DMS114 treated with DMSO at 0.1 percent for 48 hours (cell line): ENCODE measurements around the gene PNKP.
A peak's percentile ranks its signal among the peaks of the same experiment; 100 is the strongest.

Experiments used
- DNase-seq: peaks from one replicate; lab custom pipeline; 2025; ENCODE audit not compliant: unreplicated experiment; lab: John Stamatoyannopoulos, UW

PNKP gene

GRCh38 chr19:49860336-49861102 is 6.9 kb downstream of the PNKP start:
- DNase-seq: no peak

DNA sequence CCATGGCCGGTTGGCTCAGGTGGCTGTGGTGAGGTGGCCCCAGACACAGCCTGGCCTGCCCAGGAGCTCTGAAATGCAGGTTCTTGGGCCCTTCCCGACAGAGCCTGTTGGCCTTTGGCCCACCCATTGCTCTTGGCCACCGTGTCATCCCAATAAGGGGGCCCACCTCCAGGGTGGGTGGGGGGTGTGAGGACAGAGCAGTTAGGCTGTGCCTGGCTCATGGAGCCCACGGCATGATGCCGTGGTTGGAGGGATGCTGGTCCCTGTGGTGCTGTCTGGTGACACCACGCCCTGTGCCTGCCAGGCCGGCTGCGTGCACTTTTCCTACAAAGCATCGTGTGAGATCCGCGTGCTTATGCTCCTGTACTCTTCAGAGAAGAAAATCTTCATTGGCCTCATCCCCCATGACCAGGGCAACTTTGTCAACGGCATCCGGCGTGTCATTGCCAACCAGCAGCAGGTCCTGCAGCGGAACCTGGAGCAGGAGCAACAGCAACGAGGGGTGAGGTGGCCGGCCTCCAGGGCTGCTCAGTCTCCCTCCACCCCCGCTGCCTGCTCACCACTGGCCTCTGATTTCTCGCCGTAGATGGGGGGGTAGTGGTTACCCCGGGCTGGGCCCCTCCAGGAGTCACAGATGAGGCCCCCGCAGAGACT is 7.6 kb downstream of the PNKP start:
- DNase-seq: no peak

DNA sequence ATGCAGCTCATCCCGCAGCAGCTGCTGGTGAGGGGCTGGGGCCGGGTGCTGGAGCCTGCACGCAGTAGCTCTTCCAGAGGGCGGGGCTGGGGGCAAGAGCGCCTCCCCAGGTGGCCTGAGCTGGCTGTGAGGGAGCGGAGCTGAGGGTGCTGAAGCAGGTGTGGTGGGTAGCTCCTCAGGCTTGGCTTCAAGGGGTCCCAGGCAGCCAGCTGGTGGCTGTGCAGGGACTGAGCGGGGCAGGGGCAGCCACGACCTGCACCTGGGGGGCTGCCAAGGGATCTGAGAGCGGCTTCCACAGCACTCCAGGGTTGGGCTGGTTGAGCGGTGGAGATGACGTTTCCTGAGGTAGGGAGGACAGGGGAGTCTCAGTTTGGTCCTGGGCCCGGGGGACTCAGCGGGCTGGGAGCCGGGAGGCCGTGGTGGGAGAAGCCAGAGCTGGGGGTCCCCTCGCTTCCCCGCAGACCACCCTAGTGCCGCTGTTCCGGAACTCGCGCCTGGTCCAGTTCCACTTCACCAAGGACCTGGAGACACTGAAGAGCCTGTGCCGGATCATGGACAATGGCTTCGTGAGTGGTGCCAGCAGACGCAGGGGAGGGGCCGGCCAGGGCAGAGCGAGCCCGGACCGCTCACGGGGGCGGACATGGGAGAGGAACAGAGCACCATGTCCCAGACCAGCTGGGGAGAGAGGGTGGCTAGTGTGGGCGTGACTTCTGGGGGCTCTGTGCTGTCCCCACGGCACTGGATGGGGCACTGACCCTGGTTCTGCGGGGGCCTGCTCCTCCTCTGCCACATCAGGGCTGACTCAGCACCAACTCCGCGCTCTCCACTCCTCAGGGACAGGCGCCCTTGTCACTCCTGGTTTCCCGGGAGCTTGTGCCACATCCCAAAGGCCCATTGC is 9.0 kb downstream of the PNKP start:
- DNase-seq: no peak

GRCh38 chr19:49857838-49858087 is 9.6 kb downstream of the PNKP start:
- no peak for DNase-seq

DNA sequence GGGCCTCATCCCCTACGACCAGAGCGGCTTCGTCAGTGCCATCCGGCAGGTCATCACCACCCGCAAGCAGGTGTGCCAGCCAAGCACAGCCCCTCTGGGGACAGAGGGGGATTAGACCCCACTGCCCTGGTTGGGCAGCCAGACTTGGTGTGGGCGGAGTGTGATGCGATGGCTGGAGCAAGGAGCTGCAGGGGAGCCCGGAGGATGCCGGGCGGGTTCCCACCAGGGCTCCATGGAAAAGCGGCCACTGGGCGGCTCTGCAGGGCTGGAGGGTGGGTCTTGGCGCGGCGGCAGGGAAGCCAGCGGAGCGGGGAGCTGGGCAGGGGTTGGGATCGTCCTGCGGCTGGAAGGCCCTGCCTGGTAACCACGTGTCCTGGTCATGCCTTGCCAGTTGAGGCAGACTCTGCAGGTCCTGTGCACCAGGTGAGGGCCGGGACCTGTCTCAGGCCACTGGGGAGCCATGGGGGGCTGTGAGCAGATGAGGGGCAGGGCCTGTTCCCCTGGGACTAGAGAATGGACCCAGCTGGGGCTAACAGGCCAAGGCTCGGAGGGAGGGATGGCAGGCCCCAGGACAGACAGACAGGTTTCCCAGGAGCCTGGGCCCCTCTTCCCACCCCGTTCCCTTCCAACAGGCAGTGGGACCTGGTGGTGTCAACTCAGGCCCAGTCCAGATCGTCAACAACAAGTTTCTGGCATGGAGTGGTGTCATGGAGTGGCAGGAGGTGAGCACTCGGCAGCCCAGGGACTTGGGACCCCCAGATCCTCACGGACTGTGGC is 10.1 kb downstream of the PNKP start:
- DNase-seq: no peak

DNA sequence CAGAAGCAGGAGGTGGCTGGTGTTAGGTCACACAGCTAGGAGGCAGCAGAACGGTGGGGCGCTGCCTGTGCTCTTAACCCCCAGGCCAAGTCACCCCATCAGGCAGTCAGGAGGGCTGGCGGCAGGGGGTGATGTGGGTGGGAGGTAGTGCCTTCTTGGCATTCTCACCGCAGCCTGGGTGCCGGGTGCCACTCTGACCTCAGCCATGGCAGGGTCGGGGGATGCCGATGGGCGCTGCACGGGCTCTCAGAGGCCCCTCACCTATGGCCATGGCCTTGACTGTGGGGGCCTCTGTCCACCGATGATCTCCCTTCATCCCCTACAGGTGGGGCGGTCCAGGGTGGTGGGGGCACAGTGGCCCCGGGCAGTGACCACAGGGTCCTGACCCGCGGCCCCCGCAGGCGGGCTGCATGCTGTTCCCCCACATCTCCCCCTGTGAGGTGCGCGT is 10.8 kb downstream of the PNKP start:
- no peak for DNase-seq

DNA sequence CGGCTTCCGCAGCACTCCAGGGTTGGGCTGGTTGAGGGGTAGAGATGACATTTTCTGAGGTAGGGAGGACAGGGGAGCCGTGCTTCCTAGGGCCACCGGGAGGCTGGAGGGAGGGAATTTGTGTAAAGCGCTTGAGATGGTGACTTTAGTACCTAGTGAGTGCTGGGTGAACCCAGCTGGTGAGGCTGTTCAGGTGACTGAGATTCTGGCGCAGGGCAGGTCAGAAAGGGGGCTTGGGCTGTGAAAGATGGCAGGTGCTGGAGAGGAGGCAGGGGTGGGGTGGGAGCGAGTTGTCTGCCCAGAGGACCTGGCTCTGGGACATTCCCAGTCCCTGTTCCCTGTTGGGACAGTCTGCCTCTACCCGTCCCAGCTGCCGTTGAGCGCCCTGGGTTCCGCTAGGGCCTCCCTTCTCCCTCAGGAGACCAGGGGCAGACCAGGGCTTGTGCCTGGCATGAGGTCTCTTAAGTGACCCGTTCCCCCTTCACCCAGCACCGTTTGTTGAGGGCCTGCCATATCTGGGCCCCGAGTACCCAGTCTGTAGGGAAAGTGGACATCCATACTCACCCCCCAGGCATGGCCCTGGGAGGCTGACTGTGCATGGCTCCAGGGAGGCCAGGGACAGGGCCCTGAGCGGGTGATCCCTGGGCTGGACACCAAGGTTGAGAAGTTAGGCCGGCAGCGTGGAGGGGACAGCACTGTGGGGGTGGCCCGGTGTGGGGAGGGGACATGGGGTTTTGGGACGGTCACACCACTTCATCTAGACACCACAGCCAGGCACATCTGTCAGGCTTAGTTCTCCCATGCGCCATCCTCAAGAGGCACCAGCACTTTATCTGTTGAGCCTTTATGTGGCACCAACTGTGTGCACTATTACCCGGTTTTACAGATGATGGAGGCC is 11.5 kb downstream of the PNKP start:
- DNase-seq: no peak

DNA sequence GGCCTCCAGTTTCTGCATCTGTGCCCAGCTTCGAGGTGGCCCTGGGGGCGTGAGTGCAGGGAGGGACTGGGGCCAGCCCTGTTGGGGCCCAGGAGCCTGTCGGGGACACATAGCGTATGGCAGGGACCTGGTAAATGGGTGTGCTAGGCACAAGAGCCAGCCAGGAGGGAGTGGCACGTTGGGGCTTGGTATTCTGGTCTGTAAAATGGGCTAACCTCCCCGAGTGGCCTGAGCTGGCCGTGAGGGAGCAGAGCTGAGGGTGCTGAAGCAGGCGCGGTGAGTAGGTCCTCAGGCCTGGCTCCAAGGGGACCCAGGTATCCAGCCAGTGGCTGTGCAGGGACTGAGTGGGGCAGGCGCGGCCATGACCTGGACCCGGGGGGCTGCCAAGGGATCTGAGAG is 12.1 kb downstream of the PNKP start:
- DNase-seq: no peak

GRCh38 chr19:49854378-49855263 is 12.8 kb downstream of the PNKP start:
- DNase-seq: no peak

GRCh38 chr19:49853852-49854377 is 13.5 kb downstream of the PNKP start:
- DNase-seq: no peak

DNA sequence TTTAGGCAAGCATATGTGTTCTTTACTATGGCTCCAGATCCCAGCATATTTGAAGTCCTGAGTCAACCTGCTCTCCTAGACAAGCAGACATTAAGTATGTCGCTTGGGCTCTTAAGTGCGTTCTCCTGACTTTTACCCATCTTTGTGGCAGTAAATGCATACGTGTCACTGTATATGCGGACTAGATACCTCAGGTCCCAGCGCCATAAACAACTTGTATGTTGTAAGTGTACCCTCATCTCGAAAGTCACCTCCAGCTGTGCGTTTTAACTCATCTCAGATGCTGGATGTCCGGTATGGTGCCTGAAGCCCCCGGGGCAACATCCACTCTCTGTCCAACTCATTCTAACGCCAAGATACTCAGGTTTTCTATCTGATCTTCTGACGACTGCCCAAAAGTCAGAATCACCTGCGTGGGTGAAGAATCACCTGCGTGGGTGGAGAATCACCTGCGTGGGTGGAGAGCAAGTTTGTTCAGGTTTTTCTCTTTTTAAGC is 14.7 kb downstream of the PNKP start:
- no peak for DNase-seq

DNA sequence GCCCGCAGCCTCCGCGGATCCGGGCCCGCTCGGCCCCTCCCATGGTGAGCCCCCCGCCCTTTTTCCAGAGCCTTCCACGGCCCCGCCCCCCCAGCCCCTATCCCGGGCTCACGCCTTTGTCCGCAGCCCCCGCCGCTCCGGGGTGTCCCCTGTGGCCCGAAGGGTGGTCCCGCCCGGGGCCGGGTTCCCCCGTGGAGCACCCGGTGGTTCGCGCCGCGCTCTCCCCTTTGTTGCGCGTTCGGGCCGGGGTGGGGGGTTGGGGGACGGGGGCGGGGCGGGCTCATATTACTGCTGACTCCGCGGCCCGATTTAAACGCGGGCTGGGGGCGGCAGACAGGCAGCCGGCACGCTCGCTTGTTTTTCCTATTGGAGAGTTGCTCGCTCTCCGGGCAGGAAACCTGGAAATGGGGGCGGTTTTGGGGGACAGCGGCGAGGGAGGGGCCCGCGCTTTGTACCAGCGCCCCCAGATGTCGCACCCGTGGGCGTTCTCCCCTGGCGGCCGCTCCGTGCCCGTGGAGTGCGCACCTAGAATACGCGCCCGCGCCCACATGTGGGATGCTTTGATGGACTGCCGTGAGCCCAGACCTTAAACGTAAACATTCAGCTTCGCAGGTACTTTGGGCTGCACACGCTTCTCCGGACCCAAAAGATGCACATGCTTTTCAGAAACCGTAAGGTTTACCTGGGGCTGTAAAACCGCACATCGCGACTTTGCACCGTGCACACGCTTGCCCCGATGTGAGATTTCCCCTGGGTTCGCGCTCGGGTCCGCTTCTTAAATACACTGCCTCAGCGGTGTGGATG is 15.7 kb downstream of the PNKP start:
- DNase-seq: no peak

DNA sequence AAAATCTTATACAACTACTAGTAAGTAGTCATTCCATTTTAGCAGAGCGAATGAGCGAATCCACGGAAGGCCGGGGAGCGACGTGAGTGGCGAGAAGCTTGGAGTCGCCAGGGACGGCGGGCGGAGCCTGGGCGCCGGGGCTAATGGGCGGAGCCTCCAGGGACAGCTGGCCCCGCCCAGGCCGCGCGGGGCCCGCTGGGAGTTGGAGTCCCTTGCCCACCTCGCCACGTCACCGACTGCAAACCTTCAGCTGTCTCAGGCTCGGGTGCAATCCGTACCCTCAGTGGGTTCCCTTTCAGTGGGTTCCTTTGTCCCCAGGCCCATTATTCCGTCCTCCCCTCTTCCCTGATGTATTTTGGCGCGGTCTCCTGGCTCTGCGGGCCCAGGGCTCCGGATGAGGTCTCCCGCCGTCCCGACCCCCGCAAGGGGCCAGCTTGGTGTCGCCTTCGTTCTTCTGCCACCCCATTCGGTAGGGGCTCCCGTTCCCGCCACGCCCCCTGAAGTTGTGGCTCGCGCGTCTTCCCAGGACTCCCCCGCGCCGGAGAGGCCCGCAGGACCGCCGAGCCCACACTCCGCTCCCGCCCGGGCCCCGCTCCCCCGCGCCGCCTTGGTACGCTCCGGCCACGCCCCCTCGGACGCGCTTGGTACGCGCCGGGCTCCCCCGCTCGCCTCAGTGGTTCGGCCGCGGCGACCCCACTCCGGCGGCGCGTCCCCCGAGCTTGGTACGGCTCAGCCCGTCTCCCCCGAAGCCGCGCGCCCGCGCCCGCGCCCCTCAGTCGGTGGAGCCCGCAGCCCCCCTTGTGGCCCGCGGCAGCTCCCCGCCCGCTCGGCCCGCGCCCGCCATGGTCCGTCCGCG is 16.7 kb downstream of the PNKP start, which contains the start of gene PTOV1:
PTOV1 (plus strand) TSS at position 673 of the 856 bp plus-strand sequence.
- DNase-seq: peak; percentile 77

GRCh38 chr19:49850221-49850486 is 17.2 kb downstream of the PNKP start:
- DNase-seq: no peak

GRCh38 chr19:49849433-49850220 is 17.7 kb downstream of the PNKP start:
- DNase-seq: no peak

GRCh38 chr19:49848938-49849337 is 18.4 kb downstream of the PNKP start:
- DNase-seq: no peak
